CD14-positive monocyte (primary cell): ENCODE measurements around the gene TCOF1. TPM values are rescaled to one million over a fixed set of nuclear protein-coding genes. Genes with fewer than 3 reads are reported as not detected.

ENCODE experiments used
- DNase-seq, 3 donors: peaks; one replicate each; pipeline ENCODE4 v3.0.0-alpha.2; 2011 to 2022
- H2AFZ ChIP-seq: 2 replicates; pipeline ENCODE4 v1.6.0; 2012; ENCODE audit warnings: mild to moderate bottlenecking, low read depth, low read length, inconsistent platforms; ENCODE audit not compliant: insufficient read depth, poor library complexity, severe bottlenecking
- H3K27ac ChIP-seq, 2 donors: 1 replicate in 1 of 2; 2 replicates in 1 of 2; pipeline ENCODE4 v1.5.1; 2012 to 2013; ENCODE audit warnings: low read length in 2 of 2, control low read depth in 1 of 2, inconsistent platforms in 1 of 2, low read depth in 1 of 2, mild to moderate bottlenecking in 1 of 2
- H3K27me3 ChIP-seq, 2 donors: one replicate each; pipeline versions ENCODE4 v1.6.0 to v1.6.1; 2011 to 2013; ENCODE audit warnings: low read length in 2 of 2; ENCODE audit not compliant: control insufficient read depth in 2 of 2, insufficient read depth in 2 of 2
- H3K36me3 ChIP-seq, 2 donors: replicated peaks in 1 of 2; 1 replicate in 1 of 2; 2 replicates in 1 of 2; pipeline versions ENCODE4 v1.5.1 to v1.6.1; 2012 to 2013; ENCODE audit warnings: low read length in 2 of 2, control low read depth in 1 of 2, inconsistent platforms in 1 of 2, mild to moderate bottlenecking in 1 of 2; ENCODE audit not compliant: insufficient read depth in 2 of 2, control insufficient read depth in 1 of 2
- H3K4me1 ChIP-seq, 2 donors: 1 replicate in 1 of 2; 2 replicates in 1 of 2; pipeline versions ENCODE4 v1.5.1 to v1.6.1; 2012 to 2013; ENCODE audit warnings: low read length in 2 of 2, control low read depth in 1 of 2, inconsistent platforms in 1 of 2, mild to moderate bottlenecking in 1 of 2, moderate library complexity in 1 of 2; ENCODE audit not compliant: insufficient read depth in 2 of 2, control insufficient read depth in 1 of 2
- H3K4me2 ChIP-seq: replicated peaks from 2 replicates; pipeline ENCODE3; 2012; ENCODE audit warnings: low read length, moderate library complexity, mild to moderate bottlenecking; ENCODE audit not compliant: poor library complexity, severe bottlenecking; ENCODE audit errors: extremely low read depth
- H3K4me3 ChIP-seq, 3 experiments: fragments of 200-600 bp in 1 of 3; sonication (generic) in 1 of 3; replicated peaks in 1 of 3; 1 replicate in 2 of 3; 2 replicates in 1 of 3; pipeline ENCODE4 v1.5.1; 2011 to 2013; ENCODE audit warnings: low read length in 3 of 3, mild to moderate bottlenecking in 3 of 3, control low read depth in 2 of 3, low read depth in 2 of 3, inconsistent platforms in 1 of 3, moderate library complexity in 1 of 3
- H3K79me2 ChIP-seq: 2 replicates; pipeline ENCODE4 v1.6.0; 2012; ENCODE audit warnings: mild to moderate bottlenecking, control low read depth, inconsistent platforms, low read length, moderate library complexity; ENCODE audit not compliant: insufficient read depth
- H3K9ac ChIP-seq: 2 replicates; pipeline ENCODE4 v1.6.0; 2017; ENCODE audit warnings: low read length, mild to moderate bottlenecking; ENCODE audit not compliant: insufficient read depth, poor library complexity, severe bottlenecking
- H3K9me3 ChIP-seq, 2 donors: replicated peaks in 1 of 2; 1 replicate in 1 of 2; 2 replicates in 1 of 2; pipeline versions ENCODE4 v1.5.1 to v1.6.1; 2012 to 2013; ENCODE audit warnings: low read length in 2 of 2, control low read depth in 1 of 2; ENCODE audit not compliant: control insufficient read depth in 1 of 2, insufficient read depth in 1 of 2
- H4K20me1 ChIP-seq: 2 replicates; pipeline ENCODE4 v1.6.0; 2012; ENCODE audit warnings: mild to moderate bottlenecking, low read length, control low read depth, moderate library complexity; ENCODE audit not compliant: insufficient read depth
- H3K27ac Mint-ChIP-seq, 7 donors: one replicate each; pipeline ENCODE4 v1.8.0; 2020; ENCODE audit warnings: mild to moderate bottlenecking in 7 of 7, mixed read lengths in 7 of 7, moderate library complexity in 6 of 7, inconsistent platforms in 2 of 7
- H3K27me3 Mint-ChIP-seq, 3 donors: one replicate each; pipeline ENCODE4 v1.8.0; 2021 to 2022; ENCODE audit warnings: low read depth in 3 of 3, mild to moderate bottlenecking in 3 of 3, mixed read lengths in 3 of 3, moderate library complexity in 3 of 3, inconsistent platforms in 1 of 3
- H3K36me3 Mint-ChIP-seq, 2 donors: one replicate each; pipeline ENCODE4 v1.8.0; 2020; ENCODE audit warnings: mixed read lengths in 2 of 2, inconsistent platforms in 1 of 2, mild to moderate bottlenecking in 1 of 2
- H3K4me1 Mint-ChIP-seq: one replicate; pipeline ENCODE4 v1.8.0; 2020; ENCODE audit warnings: mild to moderate bottlenecking, mixed read lengths
- H3K4me3 Mint-ChIP-seq, 2 donors: one replicate each; pipeline ENCODE4 v1.8.0; 2020; ENCODE audit warnings: mild to moderate bottlenecking in 2 of 2, mixed read lengths in 2 of 2, moderate library complexity in 1 of 2
- H3K9me3 Mint-ChIP-seq, 7 donors: one replicate each; pipeline ENCODE4 v1.8.0; 2020 to 2022; ENCODE audit warnings: mixed read lengths in 7 of 7, mild to moderate bottlenecking in 6 of 7, moderate library complexity in 6 of 7, inconsistent platforms in 2 of 7
- WGBS: methylation state at CpG from one replicate; pipeline ENCODE4 v1.1.5; 2013; ENCODE audit warnings: missing lambda C conversion rate; ENCODE audit not compliant: insufficient coverage; 5-methylcytosine and 5-hydroxymethylcytosine counted together
- intact Hi-C, 2 donors: fragments of 100-400 bp; cut with micrococcal nuclease; formaldehyde crosslinking; loops; one replicate each; pipeline versions ENCODE4 v1.15.0 to v1.15.1; 2023
- polyA plus RNA-seq, 3 donors: library from polyadenylated mRNA; depleted of rRNA in 1 of 3; unstranded in 2 of 3; stranded (reverse) in 1 of 3; fragments of 300-500 nt in 2 of 3; fragments of >200 nt in 1 of 3; fragmentation: Illumina TruSeq in 2 of 3; gene quantifications; 1 replicate in 2 of 3; 2 replicates in 1 of 3; pipeline ENCODE4 v1.2.3, GENCODE V29; 2012 to 2021
- TF ChIP-seq, protein P1 (sequence below): fragments of 200-600 bp; IDR thresholded peaks from one replicate; pipeline ENCODE4 v1.8.0; 2022; ENCODE audit warnings: antibody characterized with exemption, mild to moderate bottlenecking

The TCOF1 gene
- polyA plus RNA-seq, 3 donors = 1.4 to 18.0 (median 2.3) TPM

DNA sequence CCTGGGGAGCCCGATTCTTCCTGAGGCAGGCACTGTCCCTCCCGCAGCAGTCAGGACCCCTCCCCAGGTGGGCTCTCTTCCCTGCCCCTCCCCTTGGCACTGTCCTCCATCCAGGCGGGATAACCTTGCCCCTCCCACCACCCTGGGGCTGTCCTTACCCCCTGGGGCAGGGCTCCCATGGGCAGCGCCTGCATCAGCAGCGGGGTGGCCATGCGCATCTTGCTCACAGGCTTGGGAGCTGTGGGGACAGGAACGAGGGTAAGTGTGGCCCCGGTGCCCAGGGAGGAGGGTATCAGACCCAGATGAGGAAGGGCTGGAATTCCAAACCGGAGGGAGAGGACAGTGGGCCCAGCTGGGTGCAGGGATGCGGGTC, 49.2 kb downstream of the TCOF1 start:
- Histone ChIP-seq H3K27ac (peak overlapping the region; percentile 2 to 17), H3K4me3 (no peak overlapping the region), H3K4me2 (no peak overlapping the region), H3K9me3 (no peaks in the 10 kb centered on the region), H4K20me1 (peaks cover 100% of the 10 kb centered on the region), H3K4me1 (peaks cover 31 to 46% of the 10 kb centered on the region in 2 donors), H3K27me3 (no peaks in the 10 kb centered on the region), H2AFZ (no peak overlapping the region), H3K9ac (no peak overlapping the region), H3K79me2 (peaks cover 77% of the 10 kb centered on the region), H3K36me3 (peaks cover 79 to 89% of the 10 kb centered on the region in 2 donors)
- TF ChIP-seq, protein P1, sequence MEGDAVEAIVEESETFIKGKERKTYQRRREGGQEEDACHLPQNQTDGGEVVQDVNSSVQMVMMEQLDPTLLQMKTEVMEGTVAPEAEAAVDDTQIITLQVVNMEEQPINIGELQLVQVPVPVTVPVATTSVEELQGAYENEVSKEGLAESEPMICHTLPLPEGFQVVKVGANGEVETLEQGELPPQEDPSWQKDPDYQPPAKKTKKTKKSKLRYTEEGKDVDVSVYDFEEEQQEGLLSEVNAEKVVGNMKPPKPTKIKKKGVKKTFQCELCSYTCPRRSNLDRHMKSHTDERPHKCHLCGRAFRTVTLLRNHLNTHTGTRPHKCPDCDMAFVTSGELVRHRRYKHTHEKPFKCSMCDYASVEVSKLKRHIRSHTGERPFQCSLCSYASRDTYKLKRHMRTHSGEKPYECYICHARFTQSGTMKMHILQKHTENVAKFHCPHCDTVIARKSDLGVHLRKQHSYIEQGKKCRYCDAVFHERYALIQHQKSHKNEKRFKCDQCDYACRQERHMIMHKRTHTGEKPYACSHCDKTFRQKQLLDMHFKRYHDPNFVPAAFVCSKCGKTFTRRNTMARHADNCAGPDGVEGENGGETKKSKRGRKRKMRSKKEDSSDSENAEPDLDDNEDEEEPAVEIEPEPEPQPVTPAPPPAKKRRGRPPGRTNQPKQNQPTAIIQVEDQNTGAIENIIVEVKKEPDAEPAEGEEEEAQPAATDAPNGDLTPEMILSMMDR = no peak
- Mint-ChIP-seq H3K9me3 (peaks cover 0 to 3% (median 0%) of the 10 kb centered on the region in 7 donors), H3K36me3 (peaks cover 76 to 97% of the 10 kb centered on the region in 2 donors), H3K4me1 (peaks cover 38% of the 10 kb centered on the region), H3K27me3 (peaks cover 0 to 12% (median 0%) of the 10 kb centered on the region in 3 donors), H3K27ac (peak overlapping the region in 5 of 7 donors; percentile 46 to 99 (median 68)), H3K4me3 (peak overlapping the region in 1 of 2 donors; percentile 27)
- 94% methylated on average over 8 of the region's 10 CpGs for WGBS
- peak in 2 of 3 donors; percentile 9 to 18 for DNase-seq
- intact Hi-C loops = no loop called here

DNA sequence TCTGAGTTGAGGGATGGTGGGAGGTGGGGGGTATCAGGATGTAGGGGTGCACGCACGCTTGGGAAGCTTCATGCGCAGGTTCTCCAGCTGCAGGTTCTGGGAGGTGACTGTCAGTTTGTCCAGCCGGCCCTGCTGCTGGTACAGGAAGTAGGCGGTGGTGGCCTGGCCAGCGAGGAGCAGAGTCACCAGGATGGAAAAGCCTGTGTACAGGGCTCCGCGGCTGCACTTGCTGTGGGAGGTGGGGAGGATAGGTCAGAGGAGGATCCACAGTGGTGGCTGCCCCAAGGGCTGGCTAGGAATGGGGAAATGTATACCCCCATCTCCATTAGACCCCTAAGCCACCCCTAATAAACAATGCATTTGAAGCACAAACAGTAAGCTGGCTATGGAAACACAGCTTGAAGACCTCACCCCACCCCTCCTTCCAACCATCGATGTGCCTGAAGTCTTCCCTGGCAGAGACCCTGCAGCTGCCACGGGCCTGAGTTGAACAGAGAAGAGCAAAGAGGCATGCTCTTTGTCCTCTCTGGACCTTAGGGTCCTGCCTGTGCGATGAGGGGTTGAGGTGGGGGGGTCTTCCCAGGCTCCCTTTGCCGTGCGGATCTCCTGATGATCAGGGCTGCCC, 49.7 kb downstream of the TCOF1 start:
- Mint-ChIP-seq H3K9me3 (peaks cover 0 to 3% (median 0%) of the 10 kb centered on the region in 7 donors), H3K4me3 (no peak overlapping the region)

More for the DNA sequence above, 49.7 kb downstream of the TCOF1 start:
- H3K4me3 ChIP-seq = no peak overlapping the region
- H3K9ac ChIP-seq = no peak overlapping the region
- peaks cover 31 to 46% of the 10 kb centered on the region in 2 donors for H3K4me1 ChIP-seq
- H4K20me1 ChIP-seq = peaks cover 100% of the 10 kb centered on the region
- no peaks in the 10 kb centered on the region for H3K9me3 ChIP-seq
- H3K79me2 ChIP-seq = peaks cover 82% of the 10 kb centered on the region
- 83% methylated on average over 6 of the region's 13 CpGs for WGBS
- no peaks in the 10 kb centered on the region for H3K27me3 ChIP-seq
- TF ChIP-seq, protein P1 = no peak
- Mint-ChIP-seq H3K36me3 (peaks cover 71 to 93% of the 10 kb centered on the region in 2 donors), H3K4me1 (peaks cover 38% of the 10 kb centered on the region), H3K27me3 (peaks cover 0 to 12% (median 0%) of the 10 kb centered on the region in 3 donors), H3K27ac (peak overlapping the region; percentile 35 to 99 (median 79))
- H3K36me3 ChIP-seq = peaks cover 75 to 89% of the 10 kb centered on the region in 2 donors
- no peak overlapping the region for H2AFZ ChIP-seq
- H3K27ac ChIP-seq = peak overlapping the region; percentile 2 to 17
- H3K4me2 ChIP-seq = peak overlapping the region; percentile 8
- intact Hi-C loops = no loop called here
- DNase-seq = peak in 2 of 3 donors; percentile 21 to 34
